Measurements from ENCODE around the gene ZNF470.

DNA sequence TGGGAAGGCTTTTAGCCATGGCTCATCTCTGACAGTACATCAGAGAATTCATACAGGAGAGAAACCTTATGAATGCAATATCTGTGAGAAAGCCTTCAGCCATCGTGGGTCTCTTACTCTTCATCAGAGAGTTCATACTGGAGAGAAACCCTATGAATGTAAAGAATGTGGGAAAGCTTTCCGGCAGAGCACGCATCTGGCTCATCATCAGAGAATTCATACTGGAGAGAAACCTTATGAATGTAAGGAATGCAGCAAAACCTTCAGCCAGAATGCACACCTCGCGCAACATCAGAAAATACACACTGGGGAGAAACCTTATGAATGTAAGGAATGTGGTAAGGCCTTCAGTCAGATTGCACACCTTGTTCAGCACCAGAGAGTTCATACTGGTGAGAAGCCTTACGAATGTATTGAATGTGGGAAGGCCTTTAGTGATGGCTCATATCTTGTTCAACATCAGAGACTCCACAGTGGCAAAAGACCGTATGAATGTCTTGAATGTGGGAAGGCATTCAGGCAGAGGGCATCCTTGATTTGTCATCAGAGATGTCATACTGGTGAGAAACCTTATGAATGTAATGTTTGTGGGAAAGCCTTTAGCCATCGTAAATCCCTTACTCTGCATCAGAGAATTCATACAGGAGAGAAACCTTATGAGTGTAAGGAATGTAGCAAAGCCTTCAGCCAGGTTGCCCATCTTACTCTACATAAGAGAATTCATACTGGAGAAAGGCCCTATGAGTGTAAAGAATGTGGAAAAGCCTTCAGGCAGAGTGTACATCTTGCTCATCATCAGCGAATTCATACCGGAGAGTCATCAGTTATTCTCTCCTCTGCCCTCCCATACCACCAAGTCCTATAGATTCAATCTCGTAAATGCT lies 10.7 kb downstream of the ZNF470 start:
- no peak for TF ChIP-seq MTA3 (CRISPR knock-in tag; IDR thresholded peaks at IDR 0.05)
- TF ChIP-seq POLR2A (IDR thresholded peaks at IDR 0.05; ENCODE audit: insufficient read depth in 1 of 2, low read depth in 2 of 2, low read length in 2 of 2) = no peak
- no peak for TF ChIP-seq ZBTB34 (CRISPR knock-in tag; IDR thresholded peaks at IDR 0.05)
- no peak for TF ChIP-seq STAG1 (CRISPR knock-in tag; IDR thresholded peaks at IDR 0.05)
- no peak for TF ChIP-seq TBL1XR1 (IDR thresholded peaks at IDR 0.05; ENCODE audit: borderline replicate concordance, low read length, partially characterized antibody)
- TF ChIP-seq CTCF (CRISPR knock-in tag; IDR thresholded peaks at IDR 0.05) = no peak
- no peak for TF ChIP-seq SP2 (CRISPR knock-in tag; IDR thresholded peaks at IDR 0.05)
- no peak for TF ChIP-seq RFX5 (IDR thresholded peaks at IDR 0.05; ENCODE audit: low read depth, low read length)
- TF ChIP-seq KAT2B (IDR thresholded peaks at IDR 0.05; ENCODE audit: borderline replicate concordance, low read depth, low read length) = no peak
- TF ChIP-seq, protein P1, sequence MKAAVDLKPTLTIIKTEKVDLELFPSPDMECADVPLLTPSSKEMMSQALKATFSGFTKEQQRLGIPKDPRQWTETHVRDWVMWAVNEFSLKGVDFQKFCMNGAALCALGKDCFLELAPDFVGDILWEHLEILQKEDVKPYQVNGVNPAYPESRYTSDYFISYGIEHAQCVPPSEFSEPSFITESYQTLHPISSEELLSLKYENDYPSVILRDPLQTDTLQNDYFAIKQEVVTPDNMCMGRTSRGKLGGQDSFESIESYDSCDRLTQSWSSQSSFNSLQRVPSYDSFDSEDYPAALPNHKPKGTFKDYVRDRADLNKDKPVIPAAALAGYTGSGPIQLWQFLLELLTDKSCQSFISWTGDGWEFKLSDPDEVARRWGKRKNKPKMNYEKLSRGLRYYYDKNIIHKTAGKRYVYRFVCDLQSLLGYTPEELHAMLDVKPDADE (CRISPR knock-in tag; IDR thresholded peaks at IDR 0.05) = no peak
